HG02571 (cell line): Measurements from ENCODE around the gene PWWP3B.
"Not testable (repeated sequence)": the region's sequence is repeated elsewhere in the genome, so short reads cannot be mapped to it uniquely, and the experiment has no call there.

ENCODE experiments used
- ATAC-seq: cut with Tn5 transposase; IDR thresholded peaks from one replicate; pipeline ENCODE4 v1.9.1; 2021; ENCODE audit warnings: mild to moderate bottlenecking, moderate library complexity; ENCODE audit not compliant: unreplicated experiment

The PWWP3B gene

DNA sequence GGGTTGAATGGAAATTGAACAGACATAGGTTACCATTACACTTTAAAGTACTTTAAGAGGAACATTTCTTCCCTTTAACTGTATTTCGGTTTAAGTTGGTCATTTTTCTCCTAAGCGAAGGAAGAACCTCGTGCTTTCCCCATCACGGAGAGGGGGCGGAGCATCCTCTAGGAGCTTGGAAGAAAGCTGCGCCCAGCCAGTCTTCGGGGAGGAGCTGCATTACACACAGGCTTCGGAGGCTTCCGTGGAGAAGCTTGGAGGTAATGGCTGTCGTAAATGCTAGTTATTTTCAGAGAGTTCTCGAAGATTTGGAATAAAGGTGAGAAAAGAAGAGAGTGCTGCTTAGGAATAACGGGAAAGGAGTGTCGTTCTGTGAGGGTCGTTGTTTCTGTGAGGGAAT is at the start of gene PWWP3B:
TSS of gene PWWP3B (plus strand) at position 199 of the 400 bp plus-strand sequence. CDS start 37,128 bp downstream, outside the sequence.
- no peak for ATAC-seq

- no peak for ATAC-seq
Measured at GRCh38 chrX:106139048-106139447, 29.1 kb upstream of the PWWP3B start.

DNA sequence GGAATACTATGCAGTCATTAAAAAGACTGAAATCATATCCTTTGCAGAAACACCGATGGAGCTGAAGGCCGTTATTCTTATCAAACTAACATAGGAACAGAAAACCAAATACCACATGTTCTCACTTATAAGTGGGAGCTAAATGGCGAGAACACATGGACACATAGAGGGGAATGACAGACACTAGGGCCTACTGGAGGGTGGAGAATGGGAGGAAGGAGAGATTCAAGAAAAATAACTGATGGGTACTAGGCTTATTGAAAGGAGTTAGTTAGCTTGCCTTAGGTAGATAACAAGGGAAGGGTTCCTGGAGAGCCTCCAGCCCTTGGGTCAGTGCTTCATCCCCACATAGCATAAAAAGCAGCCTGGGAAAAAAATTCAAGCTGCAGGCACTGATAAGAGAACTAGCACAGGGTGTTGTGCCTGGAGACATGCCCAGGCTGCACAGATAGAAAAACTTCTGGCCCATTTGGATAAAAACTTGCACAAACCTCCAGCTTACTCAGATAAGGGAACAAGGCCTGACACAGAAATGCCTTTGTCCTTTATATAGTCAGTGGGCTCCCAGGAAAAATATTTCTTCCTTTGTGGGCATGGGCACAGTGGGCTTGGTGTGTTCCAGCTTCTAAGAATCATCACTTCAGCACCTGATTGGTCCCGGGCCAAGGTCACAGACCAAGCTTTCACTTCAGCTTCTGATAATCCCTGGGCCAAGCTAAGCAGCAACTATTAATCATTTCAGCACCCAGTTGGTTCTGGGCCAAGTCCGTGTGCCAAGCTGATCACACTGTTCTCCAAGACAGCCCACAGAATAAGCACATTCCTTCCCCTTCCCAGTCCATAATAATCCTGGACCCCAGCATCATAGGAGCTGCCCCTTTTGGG is 23.1 kb upstream of the PWWP3B start:
- no peak for ATAC-seq

GRCh38 chrX:106150701-106151100 is 17.4 kb upstream of the PWWP3B start:
- ATAC-seq, result no peak

DNA sequence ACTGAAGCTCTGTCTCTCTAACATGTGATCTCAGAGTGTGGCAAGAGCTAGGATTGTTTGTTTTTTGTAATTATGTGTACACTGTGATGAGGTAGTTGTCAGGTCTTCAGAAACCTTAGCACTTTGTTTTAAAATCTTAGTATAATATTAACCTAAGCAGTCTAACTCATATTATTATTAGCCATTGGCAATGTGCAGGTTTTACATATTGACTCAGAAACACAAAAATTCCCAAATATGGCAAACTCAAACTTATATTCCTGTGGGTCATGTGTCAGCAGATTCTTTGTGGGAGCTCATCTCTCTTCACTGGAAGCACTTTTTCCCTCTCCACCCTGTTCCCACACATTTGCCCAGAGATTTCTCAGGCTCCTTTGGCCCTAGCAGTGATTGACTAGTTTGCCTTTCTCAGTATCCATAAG is 8.2 kb upstream of the PWWP3B start:
- ATAC-seq, result no peak

GRCh38 chrX:106170318-106170717 is 2.2 kb downstream of the PWWP3B start:
- ATAC-seq, result no peak

- ATAC-seq, result no peak
Measured at GRCh38 chrX:106171293-106171820, 3.3 kb downstream of the PWWP3B start.

DNA sequence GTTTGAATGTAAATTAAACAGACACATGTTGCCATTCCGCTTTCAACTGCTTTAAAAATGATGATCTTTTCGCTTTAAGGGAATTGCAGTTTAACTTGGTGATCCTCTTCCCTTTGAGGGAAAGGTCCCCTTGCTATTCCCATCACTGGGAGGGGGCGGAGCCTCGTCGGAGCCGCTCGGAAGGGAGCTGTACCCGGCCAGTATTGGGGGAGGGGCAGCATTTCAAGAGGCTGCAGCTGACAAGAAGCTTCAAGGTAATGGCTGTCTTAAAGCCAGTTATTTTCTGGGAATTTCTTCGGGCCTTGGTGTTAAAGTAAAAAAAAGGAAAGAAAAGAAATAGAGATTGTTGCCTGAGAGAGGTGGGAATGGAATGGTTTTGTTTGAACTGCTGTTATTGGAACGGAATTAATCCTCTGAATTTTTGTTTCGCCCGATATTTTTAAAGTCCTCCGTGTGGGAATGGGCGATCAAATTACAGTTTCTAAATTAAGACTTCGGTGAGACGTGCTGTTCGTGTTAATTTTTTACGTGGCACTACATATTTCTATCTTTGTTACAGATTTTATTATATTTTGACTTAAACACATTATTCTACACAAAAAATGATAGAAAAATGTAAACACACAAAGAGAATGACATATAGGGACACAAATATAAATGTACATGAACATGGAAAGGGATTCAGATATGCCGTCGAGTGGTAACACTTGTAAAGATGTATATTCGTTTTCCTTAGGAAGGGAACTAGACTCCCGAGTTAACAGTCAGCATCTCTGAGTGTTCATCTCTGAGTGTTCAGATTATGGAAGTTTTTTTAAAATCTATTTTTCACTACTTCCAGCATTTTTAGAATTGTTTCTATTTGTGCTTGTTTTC is 9.2 kb downstream of the PWWP3B start:
- ATAC-seq, result no peak

DNA sequence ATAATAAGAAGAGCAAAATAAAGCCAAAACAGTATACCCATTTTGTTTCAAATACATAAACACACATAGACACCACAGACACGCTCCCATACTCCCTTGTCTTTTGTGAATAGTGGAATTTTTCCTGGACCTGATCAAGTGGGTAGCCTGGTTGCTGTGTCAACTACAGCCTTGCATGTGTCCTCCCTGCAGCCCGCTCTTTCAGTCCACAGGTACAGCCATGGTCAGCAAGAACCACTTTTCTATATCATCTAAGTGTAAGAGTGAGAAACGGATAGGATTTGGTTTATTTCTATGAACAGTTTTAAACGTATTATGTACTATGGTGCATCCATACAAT is 9.8 kb downstream of the PWWP3B start:
- no peak for ATAC-seq

- no peak for ATAC-seq
Measured at GRCh38 chrX:106178826-106179225, 10.7 kb downstream of the PWWP3B start.

DNA sequence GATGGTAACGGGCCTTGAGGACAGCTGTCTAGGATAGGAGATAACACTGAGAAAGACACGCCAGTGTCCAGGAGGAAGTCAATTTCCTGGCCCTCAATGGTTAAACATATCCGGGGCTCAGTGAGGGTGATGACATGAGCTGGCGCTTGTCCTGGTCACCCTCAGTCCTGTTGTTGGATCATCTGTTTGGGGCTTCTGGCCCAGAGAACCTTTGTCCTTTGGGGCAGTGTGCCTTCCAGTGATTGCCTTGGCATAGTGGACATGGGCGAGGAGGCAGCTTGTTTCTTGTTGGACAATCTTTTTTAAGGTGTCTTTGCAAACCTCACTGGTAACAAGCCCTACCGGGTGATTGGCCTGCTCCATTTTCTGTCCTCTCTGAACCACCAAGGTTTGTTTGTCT is 15.6 kb downstream of the PWWP3B start:
- not testable (repeated sequence) for ATAC-seq

DNA sequence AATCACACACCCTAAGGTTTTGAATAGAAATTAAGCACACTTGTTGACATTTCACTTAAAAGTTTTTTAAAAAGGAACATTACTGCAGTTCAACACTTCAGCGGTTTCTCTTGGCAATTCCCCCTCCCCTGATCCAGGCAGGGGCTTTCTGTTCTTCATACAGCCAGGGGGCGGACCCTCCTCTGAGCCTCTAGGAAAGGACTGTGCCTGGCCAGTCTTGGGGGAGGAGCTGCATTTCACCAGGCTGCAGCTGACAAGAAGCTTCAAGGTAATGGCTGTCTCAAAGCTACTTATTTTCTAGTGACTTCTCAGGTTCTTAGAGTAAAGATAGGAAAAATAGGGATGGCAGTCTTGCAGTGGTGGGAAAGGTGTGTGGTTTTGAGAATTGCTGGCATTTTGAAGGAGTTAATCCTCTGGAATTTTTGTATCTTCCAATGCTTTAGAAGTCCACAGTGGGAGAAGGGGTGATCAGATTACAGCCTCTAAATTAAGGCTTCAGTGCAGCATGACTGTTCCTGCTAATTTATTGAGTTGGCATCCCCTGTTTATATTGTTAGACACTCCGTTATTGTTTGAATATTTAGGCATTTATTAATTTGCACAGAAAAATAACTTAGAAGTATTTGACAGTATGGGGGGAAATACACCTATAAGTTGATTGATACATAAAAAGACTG is 33.5 kb downstream of the PWWP3B start:
- ATAC-seq, result no peak

DNA sequence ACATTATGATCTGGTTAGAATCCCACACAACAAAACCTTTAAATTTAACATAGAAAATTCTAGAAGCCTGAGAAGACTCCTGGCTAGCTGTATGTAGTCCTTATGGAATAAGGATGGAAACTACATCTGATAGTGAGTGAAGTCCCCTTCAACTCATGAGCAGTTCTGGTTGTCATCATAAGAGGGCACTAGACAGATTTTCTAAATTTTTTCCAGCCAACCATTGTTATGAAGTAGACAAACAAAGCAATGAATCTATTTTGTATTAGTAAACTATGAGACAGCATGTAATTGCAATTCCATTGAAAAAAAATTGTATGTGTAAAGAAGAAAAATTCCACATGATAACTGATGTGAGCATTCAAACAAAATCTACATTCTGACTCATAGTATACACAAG is 35.2 kb downstream of the PWWP3B start:
- no peak for ATAC-seq

- no peak for ATAC-seq
Measured at GRCh38 chrX:106208154-106208553, 40.0 kb downstream of the PWWP3B start.
